PC-9 (cell line): ENCODE results near the gene MICALL1. TPM values are rescaled to one million over a fixed set of nuclear protein-coding genes. Genes with fewer than 3 reads are reported as not detected.

ENCODE experiments used
- BruUV-seq: library from RNA; stranded (reverse); fragments of 400-500 nt; replicated peaks from 2 replicates; lab custom pipeline; 2021; lab: Mats Ljungman, UMichigan
- CTCF ChIA-PET: fragments of 300-600 bp; sonication (Branson Sonifier 250); formaldehyde crosslinking; loops from one replicate; lab custom pipeline; 2022; ENCODE audit warnings: antibody characterized with exemption; lab: Charles Lee
- POLR2A ChIA-PET: fragments of 300-600 bp; sonication (Branson Sonifier 250); formaldehyde crosslinking; loops from one replicate; lab custom pipeline; 2022; ENCODE audit warnings: antibody characterized with exemption; ENCODE audit not compliant: unreplicated experiment; lab: Charles Lee
- DNase-seq, 2 experiments: peaks; one replicate each; pipeline versions ENCODE4 v3.0.0 to v3.0.0-alpha.2; 2015 to 2022; ENCODE audit warnings: mixed read lengths in 1 of 2
- H2AFZ ChIP-seq: fragments of 200-600 bp; sonication (generic); 2 replicates; pipeline ENCODE4 v1.8.1; 2017; ENCODE audit warnings: antibody characterized with exemption
- H3F3A ChIP-seq: fragments of 200-600 bp; sonication (generic); 2 replicates; pipeline ENCODE4 v1.8.1; 2017; ENCODE audit warnings: antibody characterized with exemption, mild to moderate bottlenecking, low read depth; ENCODE audit not compliant: insufficient read depth
- H3K27ac ChIP-seq: fragments of 200-600 bp; sonication (generic); 2 replicates; pipeline ENCODE4 v1.6.1; 2016; ENCODE audit warnings: mixed run types
- H3K27me3 ChIP-seq: fragments of 200-600 bp; sonication (generic); 2 replicates; pipeline ENCODE4 v1.6.1; 2016; ENCODE audit warnings: low read depth, mixed run types; ENCODE audit not compliant: insufficient read depth
- H3K36me3 ChIP-seq: fragments of 200-600 bp; sonication (generic); 2 replicates; pipeline ENCODE4 v1.6.1; 2016; ENCODE audit warnings: low read depth, mixed run types
- H3K4me1 ChIP-seq: fragments of 200-600 bp; sonication (generic); replicated peaks from 2 replicates; pipeline ENCODE4 v1.6.1; 2016; ENCODE audit warnings: mixed run types; ENCODE audit not compliant: insufficient read depth
- H3K4me2 ChIP-seq: fragments of 200-600 bp; sonication (generic); 2 replicates; pipeline ENCODE4 v1.6.1; 2017; ENCODE audit warnings: mixed run types
- H3K4me3 ChIP-seq: fragments of 200-600 bp; sonication (generic); 2 replicates; pipeline ENCODE4 v1.6.1; 2016; ENCODE audit warnings: mixed run types
- H3K79me2 ChIP-seq: fragments of 200-600 bp; sonication (generic); 2 replicates; pipeline ENCODE4 v1.6.1; 2017; ENCODE audit warnings: low read depth, mixed run types
- H3K9me2 ChIP-seq: fragments of 200-600 bp; sonication (generic); 2 replicates; pipeline ENCODE4 v1.8.1; 2017; ENCODE audit warnings: mild to moderate bottlenecking; ENCODE audit not compliant: insufficient read depth
- H3K9me3 ChIP-seq: fragments of 200-600 bp; sonication (generic); 2 replicates; pipeline ENCODE4 v1.8.1; 2016; ENCODE audit warnings: low read depth; ENCODE audit not compliant: insufficient read depth
- H4K20me1 ChIP-seq: fragments of 200-600 bp; sonication (generic); 2 replicates; pipeline ENCODE4 v1.8.1; 2017; ENCODE audit not compliant: insufficient read depth
- CTCF ChIP-seq: fragments of 200-600 bp; sonication (generic); conservative IDR thresholded peaks from 2 replicates; pipeline ENCODE4 v1.6.1; 2017; ENCODE audit warnings: mixed run types, antibody characterized with exemption, mild to moderate bottlenecking, moderate library complexity
- EZH2 ChIP-seq: fragments of 200-600 bp; sonication (generic); IDR thresholded peaks from 2 replicates; pipeline ENCODE4 v1.8.0; 2017; ENCODE audit warnings: antibody characterized with exemption, low read depth
- intact Hi-C: fragments of 100-400 bp; cut with micrococcal nuclease; formaldehyde crosslinking; loops from one replicate; pipeline ENCODE4 v1.10.0; 2022; ENCODE audit not compliant: unreplicated experiment
- total RNA-seq: library from RNA; stranded (reverse); gene quantifications from 2 replicates; pipeline ENCODE4 v1.2.3, GENCODE V29; 2021

MICALL1 gene
- total RNA-seq, 1 experiment from 2014 or later = 113 TPM

GRCh38 chr22:37930952-37931440 is 24.9 kb downstream of the MICALL1 start:
- H3K9me3 ChIP-seq = no peaks in the 10 kb centered on the region
- no peak overlapping the region for H3K4me2 ChIP-seq
- H3F3A ChIP-seq = peaks cover 47% of the 10 kb centered on the region
- ChIA-PET CTCF (interaction anchor here (1.4 kb wide), 1 partner anchor 43 kb away, joined by 3 read pairs; no protein-coding TSS in a partner anchor), POLR2A (no interaction called here)
- TF ChIP-seq EZH2 = no peak
- TF ChIP-seq CTCF = peak; percentile 25; the same call in 1 of the 2 replicates
- peaks cover 17% of the 10 kb centered on the region for H3K4me1 ChIP-seq
- peaks cover 14% of the 10 kb centered on the region; the same call in 1 of the 2 replicates for H3K36me3 ChIP-seq
- no peak for DNase-seq
- H3K27me3 ChIP-seq = no peaks in the 10 kb centered on the region
- intact Hi-C loops = no loop called here
- no peak overlapping the region for H2AFZ ChIP-seq
- no peak overlapping the region for H3K27ac ChIP-seq
- no peaks in the 10 kb centered on the region for H3K79me2 ChIP-seq
- H3K4me3 ChIP-seq = no peak overlapping the region
- BruUV-seq = no TSS peak
- H3K9me2 ChIP-seq = no peaks in the 10 kb centered on the region
- H4K20me1 ChIP-seq = peaks cover 63% of the 10 kb centered on the region

- Histone ChIP-seq H3K27ac (no peak overlapping the region; the same call in 1 of the 2 replicates), H3F3A (peaks cover 52% of the 10 kb centered on the region), H3K9me2 (no peaks in the 10 kb centered on the region), H3K4me3 (no peak overlapping the region), H4K20me1 (peaks cover 58% of the 10 kb centered on the region), H3K79me2 (no peaks in the 10 kb centered on the region), H3K36me3 (peaks cover 19% of the 10 kb centered on the region; the same call in 1 of the 2 replicates), H2AFZ (no peak overlapping the region), H3K4me1 (peaks cover 17% of the 10 kb centered on the region), H3K9me3 (no peaks in the 10 kb centered on the region), H3K4me2 (no peak overlapping the region), H3K27me3 (no peaks in the 10 kb centered on the region)
- intact Hi-C loops = no loop called here
- BruUV-seq = no TSS peak
- ChIA-PET CTCF (interaction anchor here (1.7 kb wide), 1 partner anchor 44 kb away, joined by 9 read pairs; no protein-coding TSS in a partner anchor), POLR2A (no interaction called here)
- DNase-seq = no peak
- no peak for TF ChIP-seq EZH2
- no peak for TF ChIP-seq CTCF
These were observed 25.8 kb downstream of the MICALL1 start for GRCh38 chr22:37931893-37932389.

GRCh38 chr22:37932401-37932800 is 26.3 kb downstream of the MICALL1 start:
- CTCF ChIA-PET = interaction anchor here (1.7 to 2.2 kb wide), 2 partner anchors 22 to 45 kb away, joined by 9 to 20 read pairs; partner anchors contain the start of genes C22orf23 and POLR2F
- no peaks in the 10 kb centered on the region for H3K79me2 ChIP-seq
- peaks cover 55% of the 10 kb centered on the region for H3F3A ChIP-seq
- H3K9me3 ChIP-seq = no peaks in the 10 kb centered on the region
- H3K4me1 ChIP-seq = peaks cover 17% of the 10 kb centered on the region
- H3K36me3 ChIP-seq = peaks cover 19% of the 10 kb centered on the region; the same call in 1 of the 2 replicates
- TF ChIP-seq EZH2 (no peak), CTCF (no peak)
- intact Hi-C loops = no loop called here
- no peak overlapping the region for H3K4me3 ChIP-seq
- no peak overlapping the region for H3K4me2 ChIP-seq
- H3K27ac ChIP-seq = no peak overlapping the region; the same call in 1 of the 2 replicates
- H2AFZ ChIP-seq = no peak overlapping the region
- H3K9me2 ChIP-seq = no peaks in the 10 kb centered on the region
- BruUV-seq = no TSS peak
- POLR2A ChIA-PET = interaction anchor here (0.8 to 1.4 kb wide), 2 partner anchors 34 to 45 kb away, joined by 7 to 10 read pairs; no protein-coding TSS in a partner anchor
- H3K27me3 ChIP-seq = no peaks in the 10 kb centered on the region
- DNase-seq = no peak
- H4K20me1 ChIP-seq = peaks cover 58% of the 10 kb centered on the region
